GM12873 (cell line): ENCODE data around the gene PGBD2.

Experiments
- TF ChIP-seq, protein P1 (sequence below): IDR thresholded peaks from 2 replicates; pipeline ENCODE4 v1.5.1; 2012; ENCODE audit warnings: low read depth, mild to moderate bottlenecking, moderate library complexity, low read length, control low read depth; ENCODE audit not compliant: insufficient read depth; ENCODE audit errors: missing control alignments

Gene PGBD2

DNA sequence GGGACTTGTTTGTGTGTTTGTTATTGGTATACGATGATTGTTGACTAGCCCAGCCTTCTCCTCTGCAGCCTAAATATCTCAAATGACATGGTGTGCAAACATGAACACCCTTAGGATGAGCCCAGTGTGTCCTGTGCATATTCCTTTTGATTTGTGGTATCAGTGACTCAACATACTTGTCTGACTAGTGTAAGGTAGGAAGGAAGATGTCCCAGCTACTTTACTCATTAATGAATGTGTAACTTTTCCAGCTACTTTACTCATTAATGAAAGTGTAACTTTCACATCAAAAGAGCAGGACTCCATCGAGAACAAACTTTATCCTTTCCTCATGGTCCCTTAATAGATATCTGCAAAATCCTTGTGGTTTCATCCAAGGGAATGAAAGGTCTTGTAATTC lies 44.4 kb upstream of the PGBD2 start:
- TF ChIP-seq, protein P1, sequence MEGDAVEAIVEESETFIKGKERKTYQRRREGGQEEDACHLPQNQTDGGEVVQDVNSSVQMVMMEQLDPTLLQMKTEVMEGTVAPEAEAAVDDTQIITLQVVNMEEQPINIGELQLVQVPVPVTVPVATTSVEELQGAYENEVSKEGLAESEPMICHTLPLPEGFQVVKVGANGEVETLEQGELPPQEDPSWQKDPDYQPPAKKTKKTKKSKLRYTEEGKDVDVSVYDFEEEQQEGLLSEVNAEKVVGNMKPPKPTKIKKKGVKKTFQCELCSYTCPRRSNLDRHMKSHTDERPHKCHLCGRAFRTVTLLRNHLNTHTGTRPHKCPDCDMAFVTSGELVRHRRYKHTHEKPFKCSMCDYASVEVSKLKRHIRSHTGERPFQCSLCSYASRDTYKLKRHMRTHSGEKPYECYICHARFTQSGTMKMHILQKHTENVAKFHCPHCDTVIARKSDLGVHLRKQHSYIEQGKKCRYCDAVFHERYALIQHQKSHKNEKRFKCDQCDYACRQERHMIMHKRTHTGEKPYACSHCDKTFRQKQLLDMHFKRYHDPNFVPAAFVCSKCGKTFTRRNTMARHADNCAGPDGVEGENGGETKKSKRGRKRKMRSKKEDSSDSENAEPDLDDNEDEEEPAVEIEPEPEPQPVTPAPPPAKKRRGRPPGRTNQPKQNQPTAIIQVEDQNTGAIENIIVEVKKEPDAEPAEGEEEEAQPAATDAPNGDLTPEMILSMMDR: no peak

DNA sequence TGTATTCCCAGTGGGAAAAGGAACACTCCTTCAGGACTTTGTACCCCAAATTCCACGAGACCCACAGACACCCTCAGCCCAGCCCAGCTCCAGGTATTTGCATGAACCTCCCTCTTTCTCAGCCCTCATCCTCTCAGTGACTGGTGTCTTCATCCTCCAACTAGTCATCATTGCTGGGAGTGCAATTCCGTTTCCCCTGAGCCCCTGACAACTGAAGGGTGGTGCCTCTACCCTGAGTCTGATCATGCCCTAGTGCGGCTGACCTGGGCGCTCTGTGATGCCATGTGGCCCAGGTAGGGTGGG lies 43.4 kb upstream of the PGBD2 start:
- TF ChIP-seq, protein P1: no peak

DNA sequence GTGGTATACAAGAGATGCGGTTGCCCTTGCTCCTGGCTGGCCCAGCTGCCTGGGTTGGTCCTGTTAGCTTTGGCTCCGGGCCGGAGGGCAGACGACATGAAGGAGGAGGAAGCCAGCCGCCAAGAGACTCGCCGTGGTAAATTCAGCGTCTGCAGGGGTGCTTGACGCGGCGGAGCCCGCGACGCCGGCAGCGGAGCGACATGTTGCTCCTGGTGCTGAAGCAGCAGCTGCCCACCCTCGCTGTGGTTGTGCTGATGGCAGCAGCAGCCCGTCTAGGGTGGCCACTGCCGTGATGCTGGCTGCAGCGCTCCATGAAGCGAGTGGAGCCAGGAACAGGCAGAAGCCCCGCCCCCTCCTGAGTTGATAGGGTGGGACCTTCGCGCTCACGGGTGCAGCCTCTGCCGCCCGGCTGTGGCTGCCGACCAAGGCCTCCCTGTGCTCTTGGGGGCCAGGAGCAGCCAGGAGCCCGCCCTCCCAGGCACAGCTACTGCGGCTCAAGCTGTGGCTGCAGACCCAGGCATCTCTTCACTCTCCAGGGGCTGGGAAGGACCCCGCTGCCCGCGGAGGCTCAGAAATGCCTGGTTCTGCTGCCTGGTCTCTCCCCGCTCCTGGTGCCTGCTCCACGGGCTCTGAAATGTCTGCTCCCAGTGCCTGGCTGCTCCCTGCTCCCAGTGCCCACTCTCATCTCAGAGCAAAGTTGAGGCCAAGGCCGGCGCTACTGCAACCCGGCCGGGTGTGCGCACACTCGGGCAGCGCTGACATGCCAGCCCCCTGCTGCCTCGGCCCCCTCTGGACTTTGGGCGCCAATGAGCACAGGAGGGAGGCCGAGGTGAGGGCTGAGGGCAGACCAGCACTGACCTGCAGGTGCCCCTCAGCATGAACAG lies 42.8 kb upstream of the PGBD2 start:
- TF ChIP-seq, protein P1: no peak

DNA sequence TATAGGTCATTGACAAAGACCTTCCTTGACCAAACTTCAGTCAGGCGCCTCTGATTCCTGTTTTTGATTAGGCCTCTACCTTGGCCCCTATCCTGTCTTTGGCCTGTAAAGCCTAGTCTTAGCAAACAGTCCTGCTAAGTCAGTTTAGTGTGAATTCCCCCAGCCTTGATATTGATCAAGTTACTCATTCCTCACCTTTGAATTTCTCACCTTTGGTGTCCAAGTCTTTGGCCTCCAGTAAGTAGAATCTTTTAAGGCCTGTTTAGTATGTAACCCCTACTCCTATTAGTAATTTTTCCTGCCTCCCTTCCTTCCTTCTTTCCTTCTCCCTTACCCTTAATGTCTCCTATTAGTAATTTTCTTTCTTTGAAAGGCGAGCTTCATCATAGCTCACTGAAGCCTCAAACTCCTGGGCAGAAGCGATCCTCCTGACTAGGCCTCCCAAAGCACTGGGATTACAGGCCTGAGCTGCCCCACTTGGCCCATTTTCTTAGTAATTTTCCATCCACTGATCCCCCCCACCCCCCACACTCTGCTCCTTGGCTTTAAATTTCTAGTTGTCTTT lies 34.1 kb upstream of the PGBD2 start:
- TF ChIP-seq, protein P1: no peak

DNA sequence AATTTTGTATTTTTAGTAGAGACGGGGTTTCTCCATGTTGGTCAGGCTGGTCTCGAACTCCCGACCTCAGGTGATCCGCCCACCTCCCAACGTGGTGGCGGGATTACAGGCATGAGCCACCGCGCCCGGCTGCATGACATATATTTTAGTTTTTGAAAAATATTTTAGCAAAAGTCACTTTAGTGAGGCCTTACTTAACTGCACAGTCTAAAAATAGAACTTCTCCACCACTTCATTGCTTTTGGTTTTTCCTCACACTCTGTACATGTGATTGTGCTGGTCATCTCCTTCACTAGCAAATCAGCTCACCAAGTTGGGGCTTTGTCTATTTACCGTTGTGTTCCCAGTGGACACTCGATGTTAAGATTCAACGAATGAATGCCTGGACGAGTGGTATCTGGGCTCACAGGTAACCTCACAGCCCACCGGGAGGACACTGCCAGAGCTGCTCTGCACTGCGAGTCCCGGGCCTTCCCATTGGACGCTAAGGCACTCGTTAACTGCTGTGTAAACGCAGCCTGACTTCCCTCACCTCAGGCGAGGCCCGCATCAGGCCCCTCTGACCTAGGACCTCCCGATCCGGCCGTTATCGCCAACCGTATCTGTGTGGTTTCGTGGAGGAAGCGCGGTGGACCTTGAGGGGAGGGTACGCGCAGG lies 33.2 kb upstream of the PGBD2 start:
- TF ChIP-seq, protein P1: no peak

DNA sequence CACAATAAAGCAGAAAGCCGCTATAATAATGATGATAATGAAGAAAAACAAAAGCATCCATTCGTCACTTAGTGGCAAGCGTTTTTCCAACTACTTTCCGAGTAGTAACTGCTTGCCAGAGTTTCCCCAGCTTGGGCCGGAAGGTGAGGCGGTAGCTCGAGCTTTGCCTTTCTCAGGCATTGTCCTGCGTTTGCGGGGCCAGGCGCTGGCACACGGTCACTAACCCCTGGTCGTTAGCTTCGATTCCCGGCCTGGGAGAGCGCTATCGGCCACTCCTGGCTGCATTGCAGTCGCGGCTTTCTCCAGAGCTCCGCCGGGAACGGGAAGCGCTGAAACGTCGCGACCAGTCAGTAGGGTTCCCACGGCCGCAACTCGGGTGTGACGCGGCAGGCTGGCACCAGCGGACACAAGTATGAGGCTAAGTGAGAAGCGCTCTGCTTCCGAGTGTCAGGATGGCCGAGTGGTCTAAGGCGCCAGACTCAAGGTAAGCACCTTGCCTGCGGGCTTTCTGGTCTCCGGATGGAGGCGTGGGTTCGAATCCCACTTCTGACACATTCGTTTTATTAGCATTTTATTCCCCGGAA lies 32.5 kb upstream of the PGBD2 start:
- TF ChIP-seq, protein P1: no peak

DNA sequence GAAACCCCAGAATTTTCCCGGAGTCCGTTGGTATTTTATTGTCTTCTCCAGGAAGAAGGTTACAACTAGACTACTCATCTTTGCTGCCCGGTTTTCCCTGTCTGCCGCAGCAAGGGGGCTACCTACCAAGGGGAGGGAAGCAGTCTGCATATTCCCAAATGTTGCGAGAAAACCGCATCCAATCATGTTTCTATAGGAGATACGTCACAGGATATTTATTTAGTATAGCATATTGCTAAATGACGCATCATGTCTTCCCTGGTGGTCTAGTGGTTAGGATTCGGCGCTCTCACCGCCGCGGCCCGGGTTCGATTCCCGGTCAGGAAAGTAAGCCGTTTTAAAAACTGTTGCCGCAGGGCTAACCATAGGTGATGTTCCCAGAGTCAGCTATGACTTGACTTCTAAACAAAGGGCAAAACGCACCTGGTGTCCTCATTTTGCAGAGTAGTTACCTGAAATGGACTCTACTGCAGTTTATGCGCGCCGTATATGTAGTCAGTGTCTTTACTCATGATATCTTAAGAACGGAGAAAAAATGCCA lies 32.0 kb upstream of the PGBD2 start:
- TF ChIP-seq, protein P1: no peak
